HG03565 (cell line): ENCODE results near the gene CEP250.
"Not testable (repeated sequence)": the region's sequence is repeated elsewhere in the genome, so short reads cannot be mapped to it uniquely, and the experiment has no call there.

Experiments used
- ATAC-seq: cut with Tn5 transposase; IDR thresholded peaks from one replicate; pipeline ENCODE4 v1.9.1; 2021; ENCODE audit warnings: mild to moderate bottlenecking, moderate library complexity; ENCODE audit not compliant: unreplicated experiment

The CEP250 gene

DNA sequence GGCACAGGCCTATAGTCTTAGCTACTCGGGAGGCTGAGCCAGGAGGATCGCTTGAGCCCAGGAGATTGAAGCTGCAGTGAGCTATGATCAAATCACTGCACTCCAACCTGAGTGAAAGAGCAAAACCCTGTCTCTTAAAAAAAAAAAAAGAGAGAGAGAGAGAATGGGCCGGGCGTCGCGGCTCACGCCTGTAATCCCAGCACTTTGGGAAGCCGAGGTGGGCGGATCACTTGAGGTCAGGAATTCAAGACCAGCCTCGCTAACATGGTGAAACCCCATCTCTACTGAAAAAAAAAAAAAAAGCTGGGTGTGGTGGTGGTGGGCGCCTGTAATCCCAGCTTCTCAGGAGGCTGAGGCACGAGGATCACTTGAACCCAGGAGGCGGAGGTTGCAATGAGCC, 5.5 kb upstream of the CEP250 start:
- not testable (repeated sequence) for ATAC-seq

DNA sequence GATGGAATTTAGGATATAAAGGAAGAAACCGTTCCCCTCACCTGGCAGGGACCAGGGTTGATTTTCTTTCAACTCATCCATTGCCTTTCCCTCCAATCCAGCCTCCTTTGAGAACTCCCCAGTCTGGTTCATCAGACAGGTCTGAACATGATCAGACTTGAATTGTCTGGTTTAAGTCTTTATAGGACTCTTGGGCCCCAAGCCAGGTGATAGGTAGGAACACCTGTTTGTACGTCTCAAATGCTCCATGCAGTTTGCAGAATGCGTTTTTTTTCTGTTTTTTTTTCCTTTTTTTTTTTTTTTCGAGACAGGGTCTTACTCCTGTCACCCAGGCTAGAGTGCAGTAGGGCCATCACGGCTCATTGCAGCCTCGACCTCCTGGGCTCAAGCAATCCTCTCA, 4.1 kb upstream of the CEP250 start:
- ATAC-seq = no peak

DNA sequence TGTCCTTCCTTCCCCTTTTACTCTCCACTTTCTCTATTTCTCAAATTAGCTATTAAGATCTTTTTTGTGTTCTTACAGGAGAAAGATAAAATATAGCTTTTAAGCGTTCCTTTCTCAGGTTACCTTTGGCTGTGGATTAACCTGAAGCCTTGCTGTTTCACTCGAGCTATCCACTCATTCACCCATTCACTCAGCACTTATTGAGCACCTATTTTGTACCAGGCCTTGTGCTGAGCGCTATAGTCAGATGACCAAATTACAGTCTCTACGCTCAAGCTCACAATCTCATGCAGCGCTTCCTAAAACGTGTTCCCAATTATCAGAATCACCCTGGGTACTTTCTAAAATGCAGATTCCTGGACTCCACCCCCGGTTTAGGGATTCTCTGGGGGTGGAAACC, 1.8 kb upstream of the CEP250 start:
- ATAC-seq = no peak

DNA sequence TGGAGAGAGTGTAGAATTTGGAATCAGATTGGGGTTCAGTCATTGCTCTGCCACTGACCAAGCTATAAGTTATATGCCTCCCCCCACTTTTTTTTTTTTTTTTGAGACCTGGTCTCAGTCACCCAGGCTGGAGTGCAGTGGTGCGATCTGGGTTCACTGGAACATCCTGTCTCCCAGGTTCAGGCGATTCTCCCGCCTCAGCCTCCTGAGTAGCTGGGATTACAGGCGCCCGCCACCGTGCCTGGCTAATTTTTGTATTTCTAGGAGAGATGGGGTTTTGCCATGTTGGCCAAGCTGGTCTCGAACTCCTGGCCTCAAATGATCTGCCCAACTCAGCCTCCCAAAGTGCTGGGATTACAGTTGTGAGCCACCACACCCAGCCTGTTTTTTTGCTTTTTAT, 1.3 kb downstream of the CEP250 start:
- ATAC-seq = not testable (repeated sequence)

DNA sequence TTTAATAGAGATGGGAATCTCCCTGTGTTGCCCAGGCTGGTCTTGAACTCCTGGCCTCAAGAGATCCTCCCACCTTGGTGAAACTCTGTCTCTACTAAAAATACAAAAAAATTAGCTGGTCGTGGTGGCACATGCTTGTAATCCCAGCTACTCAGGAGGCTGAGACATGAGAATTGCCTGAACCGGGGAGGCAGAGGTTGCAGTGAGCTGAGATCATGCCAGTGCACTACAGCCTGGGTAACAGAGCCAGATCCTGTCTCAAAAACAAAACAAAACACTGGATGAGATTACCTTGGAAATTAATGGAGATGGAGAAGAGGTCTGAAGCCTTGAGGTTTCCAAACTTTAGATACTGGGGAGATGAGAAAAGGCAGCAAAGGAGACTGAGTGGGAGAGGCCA, 2.1 kb downstream of the CEP250 start:
- ATAC-seq = not testable (repeated sequence)

DNA sequence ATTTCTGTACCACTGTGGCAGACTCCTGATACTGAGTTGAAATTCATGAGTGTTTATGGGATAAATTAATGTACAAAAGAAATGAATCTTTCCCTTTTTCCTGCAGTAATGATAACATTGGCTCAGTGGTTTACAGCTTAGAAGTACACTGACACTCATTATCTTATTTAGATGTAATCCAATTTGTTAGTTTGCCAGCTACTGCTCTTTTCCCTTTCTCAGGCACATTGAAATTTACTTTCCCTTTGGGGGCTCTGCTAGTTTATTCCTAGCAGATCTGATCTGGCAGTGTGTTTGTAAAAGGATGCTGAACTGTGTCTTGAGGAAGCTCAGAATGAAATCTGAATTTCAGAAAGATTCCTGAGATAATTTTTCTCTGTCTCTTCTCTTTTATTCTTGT, 3.0 kb downstream of the CEP250 start:
- ATAC-seq = no peak

DNA sequence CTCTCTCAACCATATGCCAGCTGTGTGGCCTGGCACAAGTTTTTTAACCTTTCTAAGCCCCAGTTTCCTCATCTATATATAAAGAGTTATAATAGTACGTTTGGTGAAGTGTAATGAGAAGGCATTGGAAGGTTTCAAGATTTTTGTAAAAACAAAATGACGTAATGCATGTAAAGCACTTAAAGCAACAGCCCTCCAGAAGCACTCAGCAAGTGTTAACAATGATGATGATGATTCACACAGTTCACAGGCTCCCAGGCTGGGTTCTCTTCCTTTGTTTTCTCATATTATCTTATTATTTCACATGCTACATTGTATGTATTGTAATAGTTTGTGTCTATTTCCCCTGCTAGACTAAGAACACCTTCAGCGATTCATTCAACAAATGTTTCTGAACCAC, 6.2 kb downstream of the CEP250 start:
- ATAC-seq = no peak

DNA sequence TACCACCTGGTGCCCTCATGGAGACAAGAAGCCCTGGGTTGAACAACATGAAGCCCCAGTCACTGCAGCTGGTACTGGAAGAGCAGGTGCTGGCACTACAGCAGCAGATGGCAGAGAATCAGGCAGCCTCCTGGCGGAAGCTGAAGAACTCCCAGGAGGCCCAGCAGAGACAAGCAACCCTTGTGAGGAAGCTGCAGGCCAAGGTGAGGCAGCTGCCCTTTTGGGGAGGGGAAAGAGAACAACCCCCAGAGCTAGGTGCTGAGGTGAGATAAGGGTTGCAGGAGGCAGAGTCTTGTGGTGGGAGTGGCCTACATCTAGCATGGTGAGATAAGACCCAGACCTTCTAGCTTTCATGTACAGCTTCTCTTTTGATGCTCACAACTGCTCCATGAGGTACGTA, 7.0 kb downstream of the CEP250 start:
- ATAC-seq = no peak

DNA sequence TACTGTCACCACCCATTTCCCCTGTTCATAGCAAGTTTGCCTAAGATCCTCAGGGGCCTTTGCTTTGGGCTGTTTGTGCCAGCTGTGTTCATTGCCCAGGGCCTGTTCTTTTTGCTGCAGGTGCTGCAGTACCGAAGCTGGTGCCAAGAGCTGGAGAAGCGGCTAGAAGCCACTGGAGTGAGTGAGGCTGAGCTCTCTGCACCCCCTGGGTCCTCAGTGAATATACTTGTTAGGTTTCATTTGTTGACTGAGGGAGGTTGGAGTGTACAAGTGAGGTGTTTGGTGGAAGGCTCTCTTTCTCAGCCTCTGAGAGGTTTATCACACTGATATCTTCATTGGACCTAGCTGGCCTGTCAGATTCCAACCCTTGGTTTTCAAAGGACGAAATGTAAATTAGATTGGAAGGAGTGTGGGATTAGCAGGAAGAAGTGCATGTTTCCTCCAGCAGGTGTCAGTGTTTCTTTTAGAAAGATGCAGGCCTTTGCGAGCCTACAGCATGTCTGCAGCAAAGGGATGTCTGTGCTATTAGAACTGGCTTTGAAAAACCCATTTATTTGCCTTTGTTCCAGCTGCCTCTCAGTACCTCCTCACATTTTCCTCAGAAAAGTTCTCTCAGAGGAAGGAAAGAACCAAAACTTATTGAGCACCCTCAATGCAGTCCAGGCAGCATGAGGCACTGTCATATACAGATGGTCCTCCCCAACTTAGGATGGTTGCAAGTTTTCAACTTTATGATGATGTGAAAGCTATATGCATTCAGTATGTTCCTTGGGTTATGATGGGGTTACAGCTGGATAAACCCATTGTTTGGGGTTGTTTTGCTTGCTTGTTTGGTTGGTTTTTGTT, 8.3 kb downstream of the CEP250 start:
- no peak for ATAC-seq

DNA sequence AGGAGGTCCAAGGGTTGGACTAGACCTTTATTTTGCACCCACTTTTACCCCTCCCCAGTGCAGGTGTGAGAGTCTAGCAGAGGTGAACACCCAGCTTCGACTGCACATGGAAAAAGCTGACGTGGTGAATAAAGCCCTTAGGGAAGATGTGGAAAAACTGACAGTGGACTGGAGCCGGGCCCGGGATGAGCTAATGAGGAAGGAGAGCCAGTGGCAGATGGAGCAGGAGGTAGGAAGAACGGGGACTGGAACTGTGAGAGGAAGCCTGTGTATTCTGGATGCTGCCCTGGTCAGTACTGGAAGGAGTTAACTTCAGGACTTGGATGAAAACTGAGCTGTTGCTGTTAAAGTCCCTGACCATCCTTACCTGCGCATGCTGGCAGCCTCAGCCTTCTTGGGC, 10.6 kb downstream of the CEP250 start:
- no peak for ATAC-seq

DNA sequence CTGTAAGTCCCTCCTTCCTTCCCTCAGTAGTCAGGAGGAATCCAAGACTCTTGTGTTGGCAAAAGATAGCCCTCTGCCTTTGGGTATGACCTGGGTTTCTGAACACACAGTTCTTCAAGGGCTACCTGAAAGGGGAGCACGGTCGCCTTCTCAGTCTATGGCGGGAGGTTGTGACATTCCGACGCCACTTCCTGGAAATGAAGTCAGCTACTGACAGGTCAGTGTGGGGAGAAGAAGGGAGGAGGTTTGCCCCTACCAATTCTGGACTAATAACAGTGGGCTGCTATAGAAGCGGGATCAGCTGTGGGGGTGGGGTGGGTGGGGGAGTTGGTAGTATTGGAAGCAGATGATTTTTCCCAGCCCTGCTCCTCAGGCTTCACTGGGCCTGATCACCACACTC, 11.5 kb downstream of the CEP250 start:
- no peak for ATAC-seq

DNA sequence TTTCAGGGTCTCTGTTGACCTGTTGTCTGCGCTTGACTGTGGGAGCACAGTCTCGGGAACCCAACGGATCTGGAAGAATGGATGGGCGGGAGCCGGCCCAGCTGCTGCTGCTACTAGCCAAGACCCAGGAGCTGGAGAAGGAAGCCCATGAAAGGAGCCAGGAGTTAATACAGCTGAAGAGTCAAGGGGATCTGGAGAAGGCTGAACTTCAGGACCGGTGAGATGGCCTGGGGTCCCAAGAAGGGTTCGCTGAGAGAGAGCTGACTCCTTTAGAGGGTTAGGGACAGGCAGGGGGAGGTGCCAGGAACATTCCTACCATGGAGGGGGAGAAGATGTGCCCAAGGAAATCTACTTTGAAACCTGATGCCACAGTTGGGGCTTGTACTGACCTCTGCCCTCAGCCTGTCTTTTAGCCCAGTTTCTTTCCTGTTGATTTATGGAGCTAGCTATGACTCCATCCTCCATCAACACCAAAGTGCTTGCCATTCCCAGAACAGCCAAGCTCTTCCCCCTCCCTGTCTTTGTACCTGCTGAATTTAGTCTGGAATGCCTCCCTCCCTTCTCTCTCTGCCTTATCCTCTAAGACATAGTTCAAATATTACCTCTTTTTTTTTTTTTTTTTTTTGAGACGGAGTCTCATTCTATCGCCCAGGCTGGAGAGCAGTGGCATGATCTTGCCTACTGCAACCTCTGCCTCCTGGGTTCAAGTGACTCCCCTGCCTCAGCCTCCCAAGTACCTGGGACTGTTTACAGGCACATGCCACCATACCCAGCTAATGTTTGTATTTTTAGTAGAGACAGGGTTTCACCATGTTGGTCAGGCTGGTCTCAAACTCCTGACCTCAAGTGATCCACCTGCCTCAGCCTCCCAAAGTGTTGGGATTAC, 12.2 kb downstream of the CEP250 start:
- ATAC-seq = no peak

DNA sequence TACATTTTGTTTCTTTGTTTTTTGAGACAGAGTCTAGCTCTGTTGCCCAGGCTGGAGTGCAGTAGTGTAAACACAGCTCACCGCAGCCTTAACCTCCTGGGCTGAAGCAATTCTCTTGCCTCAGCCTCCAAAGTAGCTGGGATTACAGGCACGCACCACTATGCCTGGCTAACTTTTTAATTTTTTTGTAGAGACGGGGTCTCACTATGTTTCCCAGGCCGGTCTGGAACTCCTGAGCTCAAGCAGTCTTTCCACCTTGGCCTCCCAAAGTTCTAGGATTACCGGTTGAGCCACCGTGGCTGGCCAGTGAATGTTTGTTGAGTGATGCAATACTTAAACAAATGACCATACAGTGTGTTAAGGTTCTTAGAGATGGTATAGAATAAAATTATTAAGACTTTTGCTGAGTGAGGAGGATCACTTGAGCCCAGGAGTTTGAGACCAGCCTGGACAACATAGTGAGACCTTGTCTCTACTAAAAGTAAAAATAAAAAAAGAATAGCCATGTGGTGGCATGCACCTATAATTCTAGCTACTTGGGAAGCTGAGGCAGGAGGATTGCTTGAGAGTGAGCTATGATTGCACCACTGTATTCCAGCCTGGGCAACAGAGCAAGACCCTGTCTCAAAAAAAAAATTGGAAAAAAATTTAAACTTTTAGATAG, 13.4 kb downstream of the CEP250 start:
- ATAC-seq = no peak

DNA sequence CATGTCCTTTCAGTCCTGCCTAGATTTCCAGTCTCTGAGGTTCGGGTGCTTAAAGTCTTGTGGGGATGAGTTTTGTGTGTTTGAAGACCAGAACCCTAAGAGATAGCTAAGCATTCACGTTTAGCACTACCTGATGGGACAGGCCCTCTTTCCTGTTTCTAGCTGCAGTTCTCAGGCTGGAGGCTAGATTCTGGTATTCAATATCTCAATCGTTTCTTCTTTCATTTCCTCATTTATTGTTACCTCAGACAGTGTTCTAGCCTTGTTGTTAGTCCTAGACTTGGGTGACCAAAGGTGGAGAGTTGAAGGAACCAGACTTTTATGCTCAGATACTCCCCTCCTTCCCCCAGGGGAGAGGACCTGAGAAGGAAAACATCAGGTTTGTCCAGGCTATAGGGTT, 16.8 kb downstream of the CEP250 start:
- ATAC-seq = no peak

DNA sequence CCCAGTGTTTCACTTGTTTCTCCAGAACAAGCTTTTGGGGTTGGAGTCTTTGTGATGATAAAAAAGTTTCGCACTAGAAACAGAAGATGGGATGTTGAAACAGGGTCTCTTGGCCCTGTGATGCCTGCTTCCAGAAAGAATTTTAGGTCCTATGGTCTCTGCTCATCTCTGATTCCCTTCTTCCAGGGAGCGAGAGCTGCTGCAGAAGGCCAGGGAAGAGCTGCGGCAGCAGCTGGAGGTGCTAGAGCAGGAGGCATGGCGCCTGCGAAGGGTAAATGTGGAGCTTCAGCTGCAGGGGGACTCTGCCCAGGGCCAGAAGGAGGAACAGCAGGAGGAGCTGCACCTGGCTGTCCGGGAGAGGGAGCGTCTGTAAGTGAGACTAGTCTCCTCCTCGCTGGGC, 18.3 kb downstream of the CEP250 start:
- no peak for ATAC-seq

DNA sequence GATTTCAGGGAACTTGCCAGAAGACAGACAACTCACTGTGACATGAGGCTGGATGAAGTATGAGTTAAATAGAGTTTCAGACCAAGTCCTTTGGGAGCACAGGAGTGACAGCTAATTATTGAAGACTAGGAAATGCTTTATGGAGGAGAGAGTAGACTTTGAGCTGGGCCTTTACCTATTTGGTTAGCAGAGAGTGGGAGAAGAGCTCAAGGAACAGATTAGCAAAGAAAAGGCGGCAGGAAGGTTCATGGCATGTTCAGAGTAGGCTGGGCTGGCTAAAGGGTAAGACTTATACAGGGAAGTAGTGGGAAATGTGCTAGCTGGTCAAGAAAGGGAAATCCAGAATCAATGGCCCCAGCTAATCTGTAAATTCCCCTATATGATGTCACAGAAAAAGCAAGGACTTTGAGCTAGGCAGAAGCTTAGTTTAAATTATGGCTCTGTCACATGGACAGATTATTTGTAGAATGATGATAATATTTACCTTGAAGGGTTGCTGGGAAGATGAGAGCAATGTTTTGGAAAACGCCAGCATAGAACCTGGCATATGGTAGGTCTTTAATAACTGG, 19.0 kb downstream of the CEP250 start:
- ATAC-seq = no peak

DNA sequence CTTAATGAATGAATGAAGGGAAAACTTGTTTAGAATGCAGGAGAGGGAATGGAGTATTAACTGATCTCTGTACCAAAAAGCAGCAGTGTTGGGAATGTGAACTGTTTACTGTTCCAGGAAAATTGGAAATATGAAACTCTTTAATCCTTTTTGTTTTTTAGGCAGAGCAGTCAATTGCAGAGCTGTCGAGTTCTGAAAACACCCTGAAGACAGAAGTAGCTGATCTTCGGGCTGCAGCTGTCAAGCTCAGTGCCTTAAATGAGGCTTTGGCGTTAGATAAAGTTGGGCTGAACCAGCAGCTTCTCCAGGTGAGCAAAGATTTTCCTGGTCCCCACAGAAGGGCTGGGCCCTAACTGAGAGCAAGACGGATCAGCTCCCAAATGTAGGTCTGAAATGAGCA, 20.9 kb downstream of the CEP250 start:
- ATAC-seq = no peak

DNA sequence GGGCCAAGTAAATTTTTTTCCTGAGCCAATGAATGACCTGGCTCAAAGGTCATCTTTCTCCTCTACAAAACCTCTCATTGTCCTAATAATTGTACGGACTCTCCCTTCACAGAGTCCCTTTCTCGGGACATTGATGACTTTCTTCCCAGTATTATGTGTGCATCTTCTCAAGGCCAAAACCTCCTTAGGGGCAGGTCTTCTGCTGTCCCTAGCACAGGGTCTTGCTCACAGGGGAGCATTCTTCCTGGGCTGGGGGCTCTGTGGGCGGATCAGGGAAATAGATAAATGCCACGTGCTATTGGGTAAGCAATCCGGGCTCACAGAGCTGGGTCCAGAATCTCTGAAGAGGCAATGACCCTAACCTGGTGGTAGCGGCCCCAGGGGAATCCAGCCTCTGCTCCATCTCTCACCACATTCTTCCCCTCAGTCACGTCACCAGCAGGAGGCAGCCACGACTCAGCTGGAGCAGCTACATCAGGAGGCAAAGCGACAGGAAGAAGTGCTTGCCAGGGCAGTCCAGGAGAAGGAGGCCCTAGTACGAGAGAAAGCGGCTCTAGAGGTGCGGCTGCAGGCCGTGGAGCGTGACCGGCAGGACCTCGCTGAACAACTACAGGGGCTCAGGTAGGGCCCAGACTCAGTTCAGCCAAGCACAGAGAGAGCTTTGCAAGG, 23.5 kb downstream of the CEP250 start:
- ATAC-seq = no peak

DNA sequence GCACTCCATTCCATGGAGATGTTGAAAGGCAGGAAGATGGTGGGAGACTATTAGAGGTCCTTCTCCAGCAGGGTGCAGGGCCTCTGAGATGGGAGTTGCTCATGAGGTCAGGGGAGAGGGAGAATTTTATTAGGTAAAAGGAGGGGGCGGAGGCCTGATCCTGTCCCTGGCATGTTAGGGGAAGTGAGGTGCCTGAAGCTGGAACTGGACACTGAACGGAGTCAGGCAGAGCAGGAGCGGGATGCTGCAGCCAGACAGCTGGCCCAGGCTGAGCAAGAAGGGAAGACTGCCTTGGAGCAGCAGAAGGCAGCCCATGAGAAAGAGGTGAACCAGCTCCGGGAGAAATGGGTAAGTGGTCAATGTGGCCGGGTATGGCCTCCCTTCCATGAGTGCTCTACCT, 24.4 kb downstream of the CEP250 start:
- no peak for ATAC-seq

DNA sequence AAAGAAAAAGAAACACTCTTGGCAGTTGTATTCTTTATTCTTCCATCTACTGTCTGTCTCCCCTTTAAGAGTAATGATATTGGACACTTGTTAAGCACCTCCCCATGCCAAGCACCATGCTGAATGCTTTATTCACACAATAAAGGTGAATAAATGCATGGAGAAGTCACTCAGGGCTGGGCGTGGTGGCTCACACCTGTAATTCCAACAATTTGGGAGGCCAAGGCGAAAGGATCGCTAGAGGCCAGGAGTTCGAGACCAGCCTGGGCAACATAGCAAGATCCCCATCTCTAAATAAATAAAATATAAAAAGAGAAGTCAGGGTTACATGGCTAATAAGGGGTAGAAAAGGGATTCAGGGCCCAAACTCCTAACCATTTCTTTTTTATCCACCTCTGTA, 32.1 kb downstream of the CEP250 start:
- no peak for ATAC-seq

DNA sequence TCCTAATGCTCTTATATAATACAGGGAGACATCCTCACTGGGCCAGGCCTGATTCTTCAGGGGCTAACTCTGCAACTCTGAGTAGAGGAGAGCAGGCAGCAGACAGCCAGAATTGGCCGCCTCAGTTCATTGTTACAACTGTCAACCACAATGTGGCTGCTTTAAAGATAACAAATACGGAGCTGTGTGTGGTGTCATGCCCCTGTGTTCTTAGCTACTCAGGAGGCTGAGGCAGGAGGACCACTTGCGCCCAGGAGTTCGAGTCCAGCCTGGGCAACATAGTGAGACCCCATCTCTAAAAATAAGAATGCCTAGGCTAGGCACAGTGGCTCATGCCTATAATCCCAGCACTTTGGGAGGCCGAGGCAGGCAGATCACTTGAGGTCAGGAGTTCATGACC, 34.3 kb downstream of the CEP250 start:
- no peak for ATAC-seq
